ENCODE results near the gene SYT6.
A peak's percentile ranks its signal among the peaks of the same experiment; 100 is the strongest.

SYT6 gene, protein sequence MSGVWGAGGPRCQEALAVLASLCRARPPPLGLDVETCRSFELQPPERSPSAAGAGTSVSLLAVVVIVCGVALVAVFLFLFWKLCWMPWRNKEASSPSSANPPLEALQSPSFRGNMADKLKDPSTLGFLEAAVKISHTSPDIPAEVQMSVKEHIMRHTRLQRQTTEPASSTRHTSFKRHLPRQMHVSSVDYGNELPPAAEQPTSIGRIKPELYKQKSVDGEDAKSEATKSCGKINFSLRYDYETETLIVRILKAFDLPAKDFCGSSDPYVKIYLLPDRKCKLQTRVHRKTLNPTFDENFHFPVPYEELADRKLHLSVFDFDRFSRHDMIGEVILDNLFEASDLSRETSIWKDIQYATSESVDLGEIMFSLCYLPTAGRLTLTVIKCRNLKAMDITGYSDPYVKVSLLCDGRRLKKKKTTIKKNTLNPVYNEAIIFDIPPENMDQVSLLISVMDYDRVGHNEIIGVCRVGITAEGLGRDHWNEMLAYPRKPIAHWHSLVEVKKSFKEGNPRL

DNA sequence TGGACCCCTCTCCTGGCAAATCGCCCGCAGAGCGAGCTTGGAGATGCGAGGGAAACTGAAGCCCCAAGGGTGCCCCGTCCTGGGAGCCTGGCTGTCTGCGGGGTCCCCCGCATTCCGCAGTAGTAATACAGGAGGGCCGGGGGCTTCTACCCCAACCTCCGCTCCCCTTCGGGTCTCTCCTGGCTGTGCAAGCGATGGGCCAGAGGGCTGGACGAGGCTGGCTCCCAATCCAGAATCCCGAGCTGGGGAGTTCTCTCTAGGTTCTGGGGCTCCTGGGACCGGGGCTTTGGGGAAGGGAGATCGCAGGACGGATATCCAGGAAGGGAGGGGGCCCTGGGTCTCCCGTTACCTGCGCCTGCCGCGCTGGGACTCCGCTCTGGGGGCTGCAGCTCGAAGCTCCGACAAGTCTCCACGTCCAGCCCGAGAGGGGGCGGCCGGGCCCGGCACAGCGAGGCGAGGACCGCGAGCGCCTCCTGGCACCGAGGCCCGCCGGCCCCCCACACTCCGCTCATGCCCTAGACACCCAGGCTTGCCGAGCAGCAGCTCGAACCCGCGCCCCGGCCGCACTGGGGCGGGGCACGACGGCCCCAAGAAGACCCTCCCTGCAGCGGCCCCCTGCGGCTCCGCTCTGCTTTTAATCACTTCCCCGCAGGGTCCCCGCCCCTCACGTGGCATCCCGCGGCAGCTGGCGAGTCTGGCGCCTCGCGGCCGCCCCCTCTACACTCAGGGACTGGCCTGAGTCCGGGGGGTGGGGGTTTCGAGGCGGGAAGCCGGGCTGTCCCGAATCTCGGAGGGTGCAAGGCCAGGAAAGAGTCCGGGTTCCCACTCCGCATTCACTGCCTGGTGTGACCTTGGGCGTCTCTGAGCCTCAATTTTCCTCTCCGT lies at the start of gene SYT6:
Gene SYT6, minus strand, starts transcription at position 609 of the 885 bp plus-strand sequence. Its CDS starts 97 bp downstream, at position 512.
- no peak for DNase-seq

DNA sequence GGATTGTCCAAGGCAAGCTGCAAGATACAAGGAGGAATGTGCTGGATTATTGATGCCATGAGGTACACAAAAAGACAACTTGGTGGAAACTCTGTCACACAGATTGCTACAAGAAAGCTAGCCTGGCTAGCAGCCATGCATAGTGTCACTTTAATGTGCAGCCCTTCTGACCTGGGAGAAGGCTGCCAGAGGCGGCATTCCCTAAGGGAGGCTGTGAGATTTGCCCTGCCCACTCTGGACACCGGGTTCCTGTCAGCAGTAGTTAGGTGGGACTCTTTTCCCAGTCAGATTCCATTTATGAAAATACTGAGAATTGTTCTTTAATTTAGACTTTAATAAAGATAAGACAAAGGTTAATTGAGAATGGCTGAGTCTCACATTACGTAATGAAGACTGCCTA lies 47.8 kb upstream of the SYT6 start:
- no peak for DNase-seq

DNA sequence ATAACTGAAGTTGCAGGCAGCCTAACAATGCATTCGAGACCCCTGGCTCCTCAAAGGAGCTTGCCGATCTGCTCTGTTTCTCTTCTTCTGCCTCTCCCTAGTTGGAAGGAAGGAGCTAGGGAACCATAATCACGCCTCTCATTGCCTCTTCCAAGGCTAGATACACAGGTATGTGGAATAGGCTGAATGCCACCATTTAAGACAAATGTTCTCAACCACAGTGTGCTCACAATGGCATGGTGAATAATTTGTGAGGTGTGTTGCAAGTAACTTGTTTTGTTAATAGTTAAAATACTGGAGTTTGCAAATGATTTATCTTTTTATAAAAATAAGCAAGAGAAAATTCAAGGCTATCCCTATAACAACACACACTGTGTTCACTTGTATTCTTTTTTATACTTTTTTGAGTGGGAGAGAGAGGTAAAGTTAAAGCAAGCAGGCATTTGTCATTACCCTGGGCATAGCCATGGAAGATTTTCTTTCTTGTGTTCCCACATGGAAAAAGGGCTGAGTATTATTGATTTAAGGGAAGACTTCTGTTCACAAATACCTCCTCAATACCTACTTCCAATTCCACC lies 45.4 kb upstream of the SYT6 start:
- no peak for DNase-seq

DNA sequence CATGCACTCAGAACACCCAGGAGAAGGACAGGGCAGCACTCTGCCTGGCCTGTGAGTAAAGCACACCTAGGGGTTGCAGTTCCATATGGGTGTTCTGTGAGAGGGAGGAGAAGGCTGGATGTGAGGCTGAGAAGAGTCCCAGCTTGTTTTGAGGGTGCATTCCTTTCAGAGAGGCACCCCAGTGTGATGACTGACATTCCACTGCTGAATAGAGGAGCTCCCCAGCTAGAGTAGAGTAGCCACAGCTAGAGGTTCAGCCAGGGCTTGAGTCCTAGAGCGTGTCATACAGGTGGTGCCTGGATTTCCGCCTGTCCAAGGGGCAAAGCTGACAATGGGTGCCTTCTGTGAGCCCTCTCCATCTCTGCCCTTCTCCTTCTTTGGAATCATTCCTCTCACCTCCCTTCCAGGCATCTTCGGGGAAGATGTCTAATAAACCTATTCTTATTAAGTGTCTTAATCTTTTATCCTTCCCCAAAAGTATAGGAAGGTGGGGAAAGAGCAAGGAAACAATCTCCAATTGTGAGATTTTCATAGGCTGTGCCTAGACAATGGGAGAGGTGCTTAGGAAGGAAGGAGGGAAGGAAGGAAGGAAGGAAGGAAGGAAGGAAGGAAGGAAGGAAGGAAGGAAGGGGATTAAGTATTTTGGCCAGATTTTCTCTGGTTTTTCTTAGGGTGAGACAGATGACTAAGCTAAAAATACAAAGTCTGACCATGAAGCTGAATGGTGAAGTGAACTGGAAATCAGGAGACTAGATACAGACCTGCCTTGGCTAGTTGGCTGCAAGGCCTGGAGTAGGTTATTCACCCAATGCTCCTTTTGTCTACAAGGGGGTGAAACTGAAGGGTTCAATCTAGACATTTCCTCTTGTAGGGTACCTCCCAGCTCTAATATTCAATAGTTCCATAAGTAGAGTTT lies 43.6 kb upstream of the SYT6 start:
- DNase-seq = no peak

DNA sequence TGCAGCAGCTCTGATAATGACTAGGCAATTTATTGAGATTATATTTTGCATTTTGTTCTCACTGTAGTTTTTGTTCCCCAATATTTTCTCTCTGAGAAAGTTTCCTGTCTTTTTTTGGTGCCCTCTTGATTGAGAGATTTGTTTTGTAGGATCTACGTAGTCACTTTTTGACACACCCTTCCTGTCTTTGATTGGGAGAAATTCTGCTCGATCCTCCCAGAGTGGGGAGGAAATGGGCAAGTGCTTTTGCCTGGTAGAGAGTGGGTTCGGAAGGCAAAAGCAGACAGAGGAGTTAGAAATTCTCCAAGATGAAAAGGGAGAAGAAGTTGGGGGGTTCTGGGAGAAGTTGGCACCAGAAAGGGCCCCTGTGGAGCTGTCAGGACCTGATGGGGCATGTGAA lies 42.1 kb upstream of the SYT6 start:
- no peak for DNase-seq

DNA sequence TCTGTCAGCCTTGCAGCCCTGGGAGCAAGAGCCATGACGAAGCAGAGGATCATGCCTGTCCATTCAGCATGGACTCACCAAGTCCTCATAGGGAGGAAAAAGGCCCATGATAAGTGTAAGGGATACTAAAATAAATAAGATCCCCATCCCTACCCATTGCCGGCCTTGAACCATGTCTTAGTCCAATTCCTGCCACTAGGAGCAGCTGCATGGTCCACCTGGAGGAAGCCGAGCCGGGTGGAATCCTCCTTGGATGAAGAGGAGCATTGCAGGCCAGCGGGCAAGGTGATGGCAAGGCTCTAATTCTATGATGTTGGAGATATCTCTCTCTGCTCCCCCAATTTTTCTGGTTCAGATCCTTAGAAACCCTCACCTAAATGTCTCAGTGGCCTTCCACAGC lies 38.7 kb upstream of the SYT6 start:
- DNase-seq = no peak

DNA sequence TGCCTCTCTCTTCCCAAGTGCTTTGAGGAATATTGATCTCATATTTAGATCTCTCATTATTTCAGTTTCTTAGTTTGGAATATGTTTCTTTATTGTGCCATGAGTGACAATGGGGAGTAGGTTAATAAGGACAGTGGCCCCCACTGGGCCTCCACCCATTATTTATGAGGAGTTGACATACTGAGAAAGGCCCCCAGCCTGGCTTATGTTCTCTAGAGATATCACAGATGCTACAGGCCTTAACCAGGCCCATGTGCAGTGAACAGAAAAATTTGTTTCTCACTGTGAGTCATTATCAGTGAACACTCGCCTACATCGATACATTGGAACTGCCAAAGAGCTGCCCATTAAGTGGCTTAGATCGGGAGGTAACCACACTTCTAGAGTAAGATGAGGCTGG lies 35.7 kb upstream of the SYT6 start:
- no peak for DNase-seq

DNA sequence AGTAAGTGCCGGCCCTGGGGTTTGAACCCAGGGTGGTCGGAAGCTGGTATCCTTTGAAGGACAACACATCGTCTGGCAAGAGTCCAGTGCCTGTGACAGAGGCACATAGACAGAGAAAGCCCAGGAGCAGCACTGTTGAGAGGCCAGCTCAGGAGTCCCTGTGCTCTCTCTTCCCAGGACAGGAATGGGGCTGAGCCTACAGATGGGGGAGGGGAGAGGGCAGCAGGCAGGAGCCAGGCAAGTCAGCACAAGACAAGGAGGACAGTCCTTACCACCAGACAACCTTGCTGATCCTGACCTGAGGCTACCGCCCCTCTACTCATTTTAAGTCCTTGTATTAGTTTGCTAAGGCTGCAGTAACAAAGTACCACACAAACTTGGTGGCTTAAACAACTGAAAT lies 27.7 kb upstream of the SYT6 start:
- no peak for DNase-seq

DNA sequence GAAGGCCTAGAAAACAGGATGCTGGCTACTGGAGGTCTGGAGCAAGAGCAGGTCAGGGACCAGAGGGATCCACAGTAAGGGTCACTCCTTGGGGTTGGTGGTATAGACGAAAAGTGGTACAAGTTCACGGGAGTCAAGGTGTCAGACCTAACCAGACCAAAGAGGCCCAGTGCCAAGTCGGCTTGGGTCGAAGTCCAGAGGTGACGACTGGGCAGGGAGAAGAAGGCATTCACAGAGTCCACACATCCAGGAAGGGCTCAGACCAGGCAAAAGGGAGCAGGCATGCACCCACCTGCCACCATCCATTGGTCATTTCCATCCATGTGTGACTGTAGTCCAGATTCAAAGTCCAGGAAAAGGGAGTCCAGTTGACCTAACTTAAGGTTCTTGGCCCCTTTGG lies 27.1 kb upstream of the SYT6 start:
- DNase-seq = no peak

DNA sequence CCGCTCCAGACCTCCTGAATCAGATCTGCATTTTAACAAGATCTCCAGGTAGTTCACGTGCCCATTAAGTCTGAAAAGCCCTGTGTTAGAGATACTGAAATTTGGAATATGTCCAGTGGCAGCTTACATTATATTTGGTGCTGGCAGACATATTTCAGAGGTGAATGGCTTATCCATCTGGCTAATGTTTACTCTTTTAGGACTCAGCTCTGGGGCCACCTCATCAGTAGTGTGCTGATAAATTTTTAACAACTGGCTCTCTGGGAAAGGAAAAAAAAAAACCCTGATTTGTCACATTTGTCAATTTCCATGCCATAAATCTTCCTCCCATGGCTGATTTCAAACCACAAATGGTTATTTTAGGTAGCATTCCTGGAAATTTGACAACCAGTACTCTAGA lies 25.3 kb upstream of the SYT6 start:
- no peak for DNase-seq

DNA sequence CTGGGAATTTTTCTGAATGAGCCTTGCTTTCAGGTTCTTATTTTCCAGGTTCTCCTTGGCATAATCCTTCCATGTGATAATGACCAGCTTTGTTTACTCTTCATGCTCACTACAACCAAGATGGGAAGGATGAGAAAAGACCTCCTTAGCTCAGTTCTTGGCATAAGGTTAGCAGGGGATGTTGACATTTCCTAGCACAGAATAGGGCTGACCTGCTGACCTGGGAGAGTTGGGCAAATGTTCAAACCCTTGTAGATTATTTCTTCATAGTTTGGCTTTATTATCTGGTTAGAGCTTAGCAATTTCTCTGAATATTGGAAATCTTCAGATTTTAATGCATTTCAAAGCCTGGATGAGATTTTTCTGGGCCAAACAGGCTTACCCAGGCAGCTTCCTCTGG lies 23.6 kb upstream of the SYT6 start:
- DNase-seq = no peak

DNA sequence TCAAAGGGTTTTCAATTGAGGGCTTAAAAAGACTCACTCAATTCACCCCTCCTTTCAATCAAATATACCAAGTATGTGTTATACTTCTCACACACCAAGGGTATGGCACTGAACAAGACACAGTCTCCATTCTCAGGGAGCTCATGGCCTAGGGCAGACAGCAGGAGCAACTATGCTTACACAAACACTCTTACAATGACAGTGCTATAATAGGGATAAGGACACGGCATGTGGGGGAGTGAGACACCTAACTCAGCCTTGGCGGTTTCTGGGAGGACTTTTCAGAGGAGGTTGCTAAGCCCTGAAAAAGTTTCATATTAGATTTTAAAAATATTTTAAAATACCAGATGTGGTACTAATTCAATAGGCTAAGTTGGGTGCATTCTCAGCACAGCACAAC lies 22.7 kb upstream of the SYT6 start:
- no peak for DNase-seq

DNA sequence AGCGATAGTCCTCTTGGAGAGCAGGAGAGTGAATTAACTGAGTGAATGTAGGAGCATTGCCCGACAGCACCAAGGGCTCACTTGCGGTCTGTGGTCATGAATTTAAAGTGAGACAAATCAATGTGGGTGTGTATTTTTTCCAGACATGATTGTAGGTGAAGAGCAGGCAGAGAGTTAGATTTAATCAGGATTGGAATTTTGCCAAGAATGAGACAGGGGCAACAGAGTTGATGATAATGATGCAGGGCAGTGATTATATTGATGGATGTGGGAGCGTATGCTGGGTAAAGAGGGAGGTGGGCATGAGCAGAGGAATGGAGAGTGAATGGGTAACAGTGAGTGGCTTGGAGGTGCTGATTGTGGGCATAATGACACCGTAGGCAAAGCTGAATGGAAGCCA lies 20.0 kb upstream of the SYT6 start:
- no peak for DNase-seq

DNA sequence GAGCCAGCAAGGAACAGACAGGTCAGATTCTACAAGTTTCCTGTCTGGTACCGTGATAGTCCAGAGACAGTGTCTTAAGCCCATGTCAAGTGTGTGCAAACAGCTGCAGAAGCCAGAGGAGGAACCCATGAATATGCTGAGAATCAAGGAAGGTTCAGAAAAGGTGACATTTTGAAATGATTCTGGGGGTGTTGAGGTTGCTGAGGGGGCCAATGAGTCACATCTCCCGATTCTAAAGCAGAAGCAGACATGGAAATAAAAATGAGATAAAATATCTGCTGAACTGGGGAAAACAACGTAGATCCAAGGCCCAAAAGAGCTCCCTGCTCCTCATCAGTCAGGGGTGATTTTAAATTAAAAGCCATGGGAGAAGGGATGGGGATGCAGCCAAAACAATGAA lies 15.8 kb upstream of the SYT6 start:
- DNase-seq = no peak

DNA sequence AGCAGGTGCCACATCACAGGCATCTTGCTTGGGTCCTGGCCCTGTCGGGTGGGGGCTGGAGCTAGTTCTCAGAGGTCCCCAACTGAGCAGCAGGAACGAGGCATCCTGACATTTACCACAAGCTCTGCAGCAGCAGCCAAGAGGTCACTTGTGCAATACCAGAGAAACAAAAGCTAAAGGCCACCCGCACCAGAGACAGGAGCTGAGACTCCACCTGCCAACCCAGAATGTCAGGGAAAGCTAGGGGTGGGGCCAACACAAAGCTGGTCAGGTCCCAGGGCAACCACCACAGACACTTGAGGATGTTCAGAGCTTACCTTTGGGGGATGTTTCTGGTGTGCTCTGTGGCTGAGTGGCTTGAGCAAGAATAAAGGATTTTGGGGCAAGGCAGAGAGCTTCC lies 13.6 kb upstream of the SYT6 start:
- DNase-seq = peak; percentile 48

DNA sequence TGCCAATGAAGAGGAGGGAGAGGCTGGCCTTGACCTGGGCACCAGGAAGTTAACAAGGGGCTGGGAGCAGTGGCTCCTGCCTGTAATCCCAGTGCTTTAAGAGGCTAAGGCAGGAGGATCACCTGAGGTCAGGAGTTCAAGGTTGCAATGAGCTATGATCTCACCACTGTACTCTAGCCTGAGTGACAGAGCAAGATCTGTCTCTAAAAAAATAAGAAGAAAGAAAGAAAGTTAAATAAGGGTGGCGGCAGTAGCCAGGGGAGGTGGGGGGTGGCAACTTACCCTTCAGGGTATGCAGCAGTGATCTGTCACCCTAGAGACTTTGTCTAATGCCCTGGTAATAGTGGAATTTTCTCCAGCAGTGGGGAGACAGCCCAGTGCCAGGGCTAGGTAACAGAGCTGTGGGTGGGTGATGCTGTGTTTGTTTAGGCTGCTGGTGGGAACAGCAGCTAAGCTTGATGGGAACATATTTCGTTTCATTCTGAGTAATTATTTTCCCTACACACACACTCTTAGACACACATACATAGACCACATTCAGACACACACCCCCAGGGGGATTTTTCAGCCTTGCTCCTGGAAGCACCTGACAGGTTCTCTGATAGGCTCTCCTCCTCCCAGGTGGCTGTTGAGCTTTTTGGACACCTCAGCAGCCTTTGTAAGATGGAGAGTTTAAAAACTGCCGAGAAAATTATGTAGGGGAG lies 11.3 kb upstream of the SYT6 start:
- DNase-seq = no peak

DNA sequence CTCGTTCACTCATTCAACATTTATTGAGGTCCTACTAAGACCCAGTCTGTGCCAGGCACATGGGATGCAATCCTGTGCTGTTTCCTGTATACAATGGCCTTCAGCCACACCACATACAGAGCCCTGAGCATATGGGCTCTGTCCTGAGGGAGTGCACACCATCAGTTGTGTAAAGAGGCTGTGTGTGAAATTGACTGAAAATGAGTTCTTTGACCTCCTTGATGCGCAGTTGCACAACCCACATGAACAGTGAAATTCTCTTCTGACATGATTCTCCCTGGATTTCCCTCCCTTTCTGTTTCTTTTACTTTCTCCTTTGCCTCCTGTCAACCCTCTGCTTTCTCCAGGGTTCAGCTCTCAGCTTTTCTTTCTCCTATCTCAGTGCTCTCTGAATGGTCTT lies 6.3 kb upstream of the SYT6 start:
- DNase-seq = no peak

DNA sequence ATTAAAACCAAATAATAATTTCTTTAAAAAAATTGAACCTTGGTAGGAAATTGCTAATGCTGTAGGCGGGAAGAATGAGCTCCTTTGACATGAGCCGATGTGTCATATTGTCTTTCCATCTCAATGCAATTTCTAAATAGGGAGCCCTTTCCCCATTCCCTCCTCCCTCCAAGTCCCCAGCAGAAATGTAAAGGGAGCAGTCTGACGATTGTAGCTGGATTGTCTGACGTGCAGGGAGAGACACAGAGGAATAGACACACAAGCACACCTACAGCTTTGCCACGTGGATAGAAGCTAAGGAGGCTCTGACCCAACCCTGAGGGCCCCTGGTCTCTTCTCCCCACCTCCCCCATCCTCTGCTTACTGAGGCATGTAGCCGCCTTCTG lies 3.6 kb upstream of the SYT6 start:
- DNase-seq = no peak

DNA sequence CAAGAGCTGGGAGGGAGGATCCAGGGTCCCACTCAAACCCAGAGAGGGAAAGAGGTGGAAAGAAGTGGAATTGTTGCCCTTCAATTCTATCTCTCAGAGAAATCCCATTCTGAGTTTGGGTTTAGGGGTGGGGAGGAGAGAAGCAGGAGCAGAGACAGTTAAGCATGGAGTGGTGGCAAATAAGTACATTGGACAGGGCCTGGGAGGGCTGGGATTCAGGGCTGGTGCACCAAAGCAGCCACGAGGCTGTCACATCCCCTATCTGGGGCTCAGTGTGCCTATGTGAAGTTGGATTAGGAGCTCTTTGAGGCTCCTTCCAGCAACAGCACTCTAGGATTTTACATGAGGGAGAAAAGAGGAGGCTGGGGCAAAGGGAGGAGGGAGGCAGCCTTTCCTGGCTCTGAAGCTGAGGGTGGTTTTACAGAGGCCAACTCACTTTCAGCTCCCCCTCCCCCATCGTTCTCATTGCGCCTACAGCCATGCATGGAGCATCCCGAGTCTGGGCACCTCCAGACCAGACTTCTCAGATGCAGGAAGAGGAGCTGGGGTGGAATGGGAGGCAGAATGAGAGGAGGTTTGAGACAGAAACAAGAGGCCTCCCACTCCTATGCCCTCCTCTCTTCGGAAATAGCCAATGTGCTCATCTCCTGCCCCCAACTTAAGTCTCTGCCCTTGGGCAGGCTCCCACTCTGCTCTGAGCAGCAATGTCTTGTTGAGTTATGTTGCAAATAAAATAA lies 3.0 kb upstream of the SYT6 start:
- DNase-seq = no peak

DNA sequence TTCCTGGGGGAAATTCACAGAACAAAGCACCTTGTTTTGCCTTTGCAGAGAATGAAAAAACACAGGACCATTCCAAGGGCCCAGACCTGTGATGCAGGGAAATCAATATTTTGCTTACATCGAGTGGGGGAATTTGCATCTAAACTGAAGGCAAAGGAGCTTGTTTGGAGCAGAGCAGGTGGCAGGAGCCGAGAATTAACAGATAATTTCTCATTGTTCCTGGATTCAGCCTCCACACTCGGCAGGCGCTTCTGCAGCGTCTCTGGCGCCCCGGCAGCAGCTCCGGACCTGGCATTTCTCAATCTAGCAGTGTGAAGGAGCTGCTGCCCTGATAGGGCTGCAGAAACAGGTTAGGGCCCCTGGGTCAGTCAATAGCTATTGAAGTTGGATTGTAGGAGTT lies 2.0 kb upstream of the SYT6 start:
- DNase-seq = no peak

DNA sequence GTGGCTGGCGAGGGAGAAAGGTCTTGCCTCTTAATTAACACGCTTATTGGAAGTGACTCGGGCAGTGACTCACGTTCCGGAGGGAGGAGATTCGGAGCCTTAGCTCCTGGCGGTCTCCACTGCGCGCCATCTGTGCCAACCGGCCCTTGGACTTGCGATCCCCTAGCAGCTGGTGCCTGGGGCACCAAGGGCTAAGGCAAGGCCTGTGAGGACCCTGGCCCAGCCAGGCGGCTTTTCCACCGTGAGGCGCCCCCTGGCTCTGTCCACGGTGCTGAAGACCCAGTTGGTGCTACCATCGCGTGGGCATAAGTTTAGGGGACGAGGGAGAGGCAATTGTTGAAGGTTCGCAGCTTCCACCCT lies 1.3 kb upstream of the SYT6 start:
- no peak for DNase-seq

Data from NK-92 treated with Interleukin-12 subunit alpha and Interleukin-12 subunit beta, amount 100 ng/mL, for 24 hours (cell line).